OCI-LY3 (cell line): ENCODE data around the gene CTDP1.

Experiments
- EZH2phosphoT487 ChIP-seq: fragments of 200-600 bp; shearing (Covaris generic); IDR thresholded peaks from 2 replicates; pipeline ENCODE4 v1.6.1; 2018; ENCODE audit warnings: antibody characterized with exemption, mixed run types, low read depth
- TF ChIP-seq, protein P1 (sequence below): fragments of 200-600, 300-600 bp; sonication (generic); IDR thresholded peaks from 2 replicates; pipeline ENCODE4 v1.5.1; 2014; ENCODE audit warnings: antibody characterized with exemption, low read length, low read depth

DNA sequence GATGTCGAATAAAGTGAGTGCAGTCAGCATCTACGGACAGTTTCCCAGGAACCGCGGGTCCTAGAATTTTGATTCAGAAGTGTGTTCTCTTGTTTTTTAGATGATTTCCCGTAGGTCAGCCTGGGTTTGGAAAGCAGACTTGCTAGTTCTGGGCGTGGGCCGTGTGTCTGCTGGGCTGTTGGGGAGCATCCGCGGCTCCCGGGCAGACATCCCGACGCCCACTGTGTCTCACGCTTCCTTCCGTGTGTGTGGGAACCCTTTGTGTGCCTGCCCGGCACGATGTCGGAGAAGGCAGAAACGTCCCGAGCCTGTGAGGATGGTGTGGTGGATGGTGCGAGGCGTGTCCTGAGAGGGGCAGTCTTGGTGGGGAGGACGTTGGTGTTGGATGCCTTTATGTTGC, 18.4 kb downstream of the CTDP1 start:
- TF ChIP-seq, protein P1, sequence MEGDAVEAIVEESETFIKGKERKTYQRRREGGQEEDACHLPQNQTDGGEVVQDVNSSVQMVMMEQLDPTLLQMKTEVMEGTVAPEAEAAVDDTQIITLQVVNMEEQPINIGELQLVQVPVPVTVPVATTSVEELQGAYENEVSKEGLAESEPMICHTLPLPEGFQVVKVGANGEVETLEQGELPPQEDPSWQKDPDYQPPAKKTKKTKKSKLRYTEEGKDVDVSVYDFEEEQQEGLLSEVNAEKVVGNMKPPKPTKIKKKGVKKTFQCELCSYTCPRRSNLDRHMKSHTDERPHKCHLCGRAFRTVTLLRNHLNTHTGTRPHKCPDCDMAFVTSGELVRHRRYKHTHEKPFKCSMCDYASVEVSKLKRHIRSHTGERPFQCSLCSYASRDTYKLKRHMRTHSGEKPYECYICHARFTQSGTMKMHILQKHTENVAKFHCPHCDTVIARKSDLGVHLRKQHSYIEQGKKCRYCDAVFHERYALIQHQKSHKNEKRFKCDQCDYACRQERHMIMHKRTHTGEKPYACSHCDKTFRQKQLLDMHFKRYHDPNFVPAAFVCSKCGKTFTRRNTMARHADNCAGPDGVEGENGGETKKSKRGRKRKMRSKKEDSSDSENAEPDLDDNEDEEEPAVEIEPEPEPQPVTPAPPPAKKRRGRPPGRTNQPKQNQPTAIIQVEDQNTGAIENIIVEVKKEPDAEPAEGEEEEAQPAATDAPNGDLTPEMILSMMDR: no peak
- no peak for TF ChIP-seq EZH2phosphoT487
